DLD1 (cell line): Measurements from ENCODE around the gene CD59.
"Not testable (repeated sequence)": the region's sequence is repeated elsewhere in the genome, so short reads cannot be mapped to it uniquely, and the experiment has no call there.

Source experiments
- in situ Hi-C: cut with HindIII; loops from 2 replicates; pipeline ENCODE4 v1.10.0; 2017; ENCODE audit warnings: low sequenced_read_pairs

The CD59 gene

DNA sequence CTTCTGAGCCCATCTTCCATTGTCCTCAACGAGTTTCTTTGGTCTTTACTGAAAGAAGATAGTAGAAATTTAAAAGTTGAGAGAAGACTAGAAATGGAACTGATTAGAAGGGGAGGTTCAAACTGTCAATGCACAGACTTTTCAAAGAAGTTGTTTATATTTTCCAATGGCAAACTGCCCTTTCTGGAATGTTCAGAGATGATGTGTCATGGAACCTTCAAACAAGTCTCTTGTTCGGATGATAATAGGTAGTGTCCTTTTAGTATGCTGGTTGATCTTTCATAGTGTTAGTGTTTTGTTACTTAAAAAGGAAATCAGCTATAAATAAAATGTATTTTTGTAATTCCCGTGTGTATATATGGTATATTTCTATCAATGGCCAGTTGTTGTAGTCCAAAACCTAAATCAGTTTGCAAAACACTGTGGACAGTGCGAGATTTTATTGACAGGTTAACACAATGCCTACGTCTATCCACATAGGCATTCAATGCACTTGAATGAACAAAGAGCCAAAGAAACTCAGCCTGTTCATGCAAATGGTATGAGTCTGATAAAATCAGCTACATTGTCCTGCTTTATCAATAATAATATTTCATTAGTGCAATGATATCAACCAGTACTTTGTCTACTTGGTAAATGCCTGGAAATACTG, 66.5 kb downstream of the CD59 start:
- in situ Hi-C loops = no loop called here

DNA sequence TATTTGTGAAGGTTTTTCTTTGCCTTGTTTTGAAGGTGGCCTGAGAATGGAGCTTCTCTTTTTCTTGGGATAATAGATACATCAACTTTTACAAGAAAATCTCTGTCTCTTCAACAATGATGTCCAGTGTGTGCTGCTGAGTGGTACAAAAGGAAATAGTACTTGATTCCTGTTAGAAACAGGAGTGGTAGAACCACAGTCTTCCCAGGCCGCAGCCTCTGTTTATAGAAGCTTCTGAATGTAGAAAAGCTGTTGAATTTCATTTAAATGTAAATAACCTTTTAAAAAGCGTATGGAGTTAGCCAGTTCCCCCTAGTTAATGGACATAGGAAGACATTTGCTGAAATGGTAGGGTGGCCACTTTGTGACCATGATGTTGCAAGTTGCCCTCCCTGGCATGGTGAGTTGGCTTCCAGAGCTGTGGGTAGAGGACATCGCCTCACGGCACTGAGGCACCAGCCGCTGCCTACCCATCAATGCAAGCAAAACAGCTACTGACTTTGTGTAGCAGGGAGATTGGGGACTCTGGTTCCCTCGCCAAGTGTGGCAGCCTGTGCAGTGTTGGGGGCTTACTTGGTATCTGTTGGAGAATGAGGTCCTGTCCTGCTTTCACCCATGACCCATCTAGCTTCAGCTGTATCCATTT, 67.1 kb downstream of the CD59 start:
- in situ Hi-C loops = no loop called here

DNA sequence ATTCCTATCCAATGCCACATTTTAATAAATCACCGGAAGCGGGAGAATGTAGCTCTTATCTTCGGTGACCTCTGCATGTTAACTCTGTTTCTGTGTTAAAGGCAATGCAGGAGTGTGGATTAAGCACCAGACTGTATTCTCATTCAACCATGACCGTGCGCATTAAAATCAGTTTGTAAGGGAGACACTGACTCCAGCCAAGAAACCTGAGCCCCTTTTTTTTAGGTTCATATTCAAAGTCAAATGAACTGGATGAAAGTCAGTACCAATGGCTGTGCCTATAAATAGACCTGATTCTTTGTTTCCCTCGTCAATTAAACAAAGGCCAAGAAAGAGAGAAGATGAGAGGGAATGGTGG, 67.8 kb downstream of the CD59 start:
- in situ Hi-C loops = no loop called here

DNA sequence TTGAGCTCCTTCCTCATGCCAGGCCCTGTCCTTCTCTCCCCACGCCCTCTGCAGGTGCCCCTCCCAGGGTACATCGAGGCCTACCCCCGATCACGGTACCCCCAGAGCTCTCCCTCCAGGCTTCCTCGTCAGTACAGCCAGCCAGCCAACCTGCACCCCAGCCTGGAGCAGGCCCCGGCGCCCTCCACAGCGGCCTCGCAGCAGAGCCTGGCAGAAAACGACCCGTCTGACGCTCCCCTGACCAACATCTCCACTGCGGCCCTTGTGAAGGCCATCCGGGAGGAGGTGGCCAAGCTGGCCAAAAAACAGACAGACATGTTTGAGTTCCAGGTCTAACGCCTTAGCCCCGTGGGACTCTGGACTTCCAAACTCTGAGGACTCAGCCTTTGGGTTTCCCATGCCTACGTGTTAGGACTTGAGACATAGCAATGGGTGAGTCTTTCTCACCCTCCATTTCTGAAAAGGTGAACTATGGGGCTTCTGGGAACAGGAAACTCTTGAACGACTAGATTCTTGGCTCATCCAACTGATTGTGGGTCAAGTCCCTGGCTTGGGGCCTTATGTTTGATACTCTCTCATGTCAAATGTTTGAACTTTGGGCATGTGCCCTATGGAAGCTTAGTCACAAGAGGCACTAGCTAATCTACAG, 68.3 kb downstream of the CD59 start:
- in situ Hi-C loops = no loop called here

DNA sequence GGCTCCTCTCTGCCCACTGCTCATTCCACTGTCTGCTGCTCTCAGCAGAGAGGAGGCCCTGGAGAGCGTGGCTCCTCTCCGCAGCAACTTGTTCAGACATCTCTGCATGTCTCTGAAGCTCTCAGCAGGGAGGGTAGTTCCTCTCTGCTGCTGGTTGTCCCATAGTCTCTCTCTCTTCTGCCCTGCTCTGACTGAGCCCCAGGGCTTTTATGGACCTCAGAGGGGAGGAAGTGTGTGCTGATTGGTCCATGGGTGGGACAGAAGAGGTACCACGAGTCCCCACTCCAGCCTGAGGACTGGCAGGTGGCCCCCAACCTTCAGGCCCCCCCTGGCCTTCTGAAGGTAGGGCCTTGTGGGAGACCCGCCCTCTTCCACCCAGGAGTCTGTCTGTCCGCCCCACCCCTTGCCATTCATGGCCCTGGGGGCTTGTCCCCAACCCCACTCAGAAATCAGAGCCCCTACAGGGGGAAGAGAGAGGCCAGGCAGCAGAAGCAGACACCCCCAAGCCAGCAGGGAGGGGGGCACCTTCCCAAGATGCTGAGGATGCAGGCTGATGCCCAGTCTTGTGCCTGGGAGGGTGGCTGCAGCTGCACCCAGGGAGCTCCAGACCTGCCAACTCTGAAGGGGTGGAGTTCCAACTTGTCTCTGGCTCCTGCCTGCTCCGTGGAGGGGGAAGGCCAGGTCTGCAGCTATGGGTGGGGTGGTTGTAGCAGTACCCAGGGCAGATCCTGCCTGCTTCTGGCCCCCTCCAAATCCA, 70.7 kb downstream of the CD59 start:
- in situ Hi-C loops = no loop called here

DNA sequence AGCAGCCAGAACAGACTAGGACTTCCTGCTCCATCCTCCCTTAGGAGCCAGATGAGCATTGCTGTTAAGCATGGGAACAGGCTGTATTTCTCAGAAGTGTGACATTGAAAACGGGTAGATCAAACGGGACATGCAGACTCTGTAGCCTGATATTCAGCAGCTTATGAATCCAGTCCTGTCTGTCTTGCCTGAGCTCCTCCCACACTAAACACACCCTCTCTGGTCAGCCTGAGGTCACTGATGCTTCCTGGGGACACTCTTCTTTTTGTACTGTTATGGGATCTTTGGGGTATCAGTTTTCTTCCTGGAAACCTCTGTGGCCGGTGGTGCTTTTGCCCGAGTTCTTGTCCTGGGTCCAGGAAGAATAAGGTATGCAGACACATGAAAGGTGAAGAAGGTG, 71.4 kb downstream of the CD59 start:
- in situ Hi-C loops = no loop called here

DNA sequence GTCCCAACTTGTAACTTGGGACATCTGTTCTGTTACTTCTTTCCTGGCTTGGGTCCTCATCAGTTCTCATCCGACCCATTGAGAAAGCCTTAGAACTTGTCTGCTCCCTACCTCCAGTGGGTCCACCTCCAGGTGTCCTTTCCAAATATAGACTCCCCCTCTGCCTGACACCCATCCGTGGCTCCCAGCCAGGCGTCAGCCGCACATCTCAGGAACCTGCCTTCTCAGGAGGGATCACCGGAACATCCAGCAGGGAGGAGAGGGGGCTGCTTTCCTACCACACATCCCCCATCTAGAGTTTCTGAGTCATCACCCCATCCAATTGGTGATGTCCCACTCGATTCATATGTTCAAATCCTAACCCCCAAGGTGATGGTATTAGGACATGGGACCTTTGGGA, 72.1 kb downstream of the CD59 start:
- in situ Hi-C loops = no loop called here

DNA sequence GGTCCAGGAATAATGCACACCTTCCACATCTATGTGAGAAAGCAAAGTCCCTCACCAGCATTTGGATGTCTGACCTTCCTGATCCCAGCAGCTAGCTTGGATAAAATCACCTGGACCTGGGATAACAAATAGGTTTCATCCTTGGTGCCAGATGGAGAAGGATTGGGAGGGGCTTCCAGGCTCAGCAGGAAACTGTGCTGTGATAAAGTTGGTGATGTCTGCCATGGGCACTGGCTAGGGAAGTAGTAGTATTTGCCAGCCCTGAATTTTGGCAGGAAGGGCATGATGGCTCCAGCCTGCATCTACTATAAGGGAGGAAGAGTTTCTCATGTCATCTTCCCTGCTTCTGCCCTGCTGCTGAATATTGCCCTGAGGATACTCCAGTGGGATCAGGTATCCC, 73.1 kb downstream of the CD59 start:
- in situ Hi-C loops = no loop called here

DNA sequence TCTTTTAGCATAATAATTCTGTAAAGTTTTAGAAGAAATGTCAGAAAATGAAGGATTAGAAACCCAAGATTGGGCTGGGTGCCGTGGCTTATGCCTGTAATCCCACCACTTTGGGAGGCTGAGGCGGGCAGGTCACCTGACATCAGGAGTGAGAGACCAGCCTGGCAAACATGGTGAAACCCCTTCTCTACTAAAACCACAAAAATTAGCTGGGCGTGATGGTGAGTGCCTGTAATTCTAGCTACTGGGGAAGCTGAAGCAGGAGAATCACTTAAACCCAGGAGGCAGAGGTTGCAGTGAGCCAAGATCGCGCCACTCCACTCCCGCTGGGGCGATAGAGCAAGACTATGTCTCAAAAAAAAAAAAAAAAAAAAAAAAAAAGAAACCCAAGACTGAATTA, 74.7 kb downstream of the CD59 start:
- in situ Hi-C loops = not testable (repeated sequence)

DNA sequence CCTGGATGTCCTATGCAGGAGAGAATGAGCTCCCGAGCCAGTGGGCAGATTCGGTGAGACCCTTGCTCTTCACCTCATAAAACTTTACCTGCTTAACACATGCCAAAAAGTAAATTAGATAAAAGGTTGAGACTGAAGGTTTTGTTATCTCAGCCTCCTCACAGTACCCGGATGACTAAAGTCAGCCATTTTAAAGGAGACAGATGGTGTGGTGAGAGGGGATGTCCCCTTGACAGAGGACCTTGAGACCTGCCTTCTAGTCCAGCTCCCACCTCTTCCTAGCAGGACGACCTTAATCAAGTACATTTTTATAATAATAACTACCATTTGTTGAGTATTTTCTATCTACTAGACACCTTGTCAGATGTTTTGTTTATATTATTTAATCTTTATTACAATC, 75.3 kb downstream of the CD59 start:
- in situ Hi-C loops = no loop called here

DNA sequence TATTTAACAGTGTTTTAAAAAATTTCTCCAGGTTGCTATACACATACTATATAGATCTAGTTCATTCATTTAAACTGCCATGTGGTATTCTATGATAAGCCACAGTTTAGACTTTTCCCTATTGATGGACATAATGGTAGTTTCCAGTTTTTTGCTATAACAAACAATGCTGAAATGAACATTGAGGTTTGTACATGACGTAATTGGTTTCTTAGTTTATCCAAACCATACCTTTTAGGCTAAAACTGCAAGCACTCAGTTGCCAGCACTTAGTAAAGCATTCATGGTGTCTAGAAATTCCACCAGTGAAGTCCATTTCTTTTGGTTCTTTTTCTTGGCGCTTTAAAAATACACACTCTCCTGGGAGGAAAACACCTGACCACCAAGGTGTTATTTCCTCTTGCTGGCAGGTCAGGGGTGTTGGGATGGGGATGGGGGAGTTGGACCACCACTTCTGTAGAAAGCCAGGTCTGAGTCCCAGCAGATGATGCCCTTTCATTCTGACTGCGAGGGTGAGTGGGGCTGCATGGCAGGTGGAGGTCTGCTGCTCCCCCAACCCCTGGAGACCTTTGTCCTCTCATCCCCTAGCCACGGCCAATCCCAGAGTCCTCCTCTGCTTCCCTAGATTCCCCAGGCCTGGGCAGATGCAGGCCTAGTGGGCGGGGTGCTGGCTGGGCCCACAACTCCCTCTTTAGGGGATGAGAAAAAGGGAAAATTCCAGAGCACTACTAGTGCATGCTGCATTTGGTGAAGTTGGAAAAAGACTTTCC, 76.7 kb downstream of the CD59 start:
- in situ Hi-C loops = no loop called here

DNA sequence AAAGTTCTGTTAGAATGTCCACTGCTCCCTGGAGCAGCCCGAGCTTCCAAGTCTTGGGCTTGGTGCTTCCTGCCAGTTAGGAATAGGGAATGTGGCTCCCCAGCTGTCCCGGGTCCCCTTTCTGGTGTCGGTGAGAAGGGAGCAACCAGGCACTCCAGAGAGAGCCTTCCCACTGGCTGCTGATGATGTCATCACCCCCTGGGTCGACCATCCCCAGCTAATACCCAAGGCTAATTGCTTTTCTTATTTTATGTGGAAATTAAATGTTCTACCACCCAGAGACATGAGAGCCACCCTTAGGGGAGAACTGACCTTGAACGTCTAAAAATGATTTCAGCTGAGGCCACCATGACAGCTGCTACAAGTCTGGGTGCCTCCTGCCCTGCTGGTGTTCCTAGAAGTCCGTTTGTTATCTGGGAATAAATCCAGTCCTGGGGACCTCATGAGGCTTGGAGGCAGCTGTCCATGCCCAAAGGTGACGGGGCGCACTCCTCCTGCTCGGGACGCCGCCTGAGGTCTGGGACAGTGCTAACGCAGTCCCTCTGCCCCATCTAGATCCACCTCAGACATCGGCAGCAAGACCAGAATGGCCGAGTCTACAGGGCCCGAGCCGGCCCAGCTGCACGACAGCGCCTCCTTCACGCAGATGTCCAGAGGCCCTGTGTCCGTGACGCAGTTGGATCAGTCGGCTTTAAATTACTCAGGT, 77.9 kb downstream of the CD59 start:
- in situ Hi-C loops = no loop called here

DNA sequence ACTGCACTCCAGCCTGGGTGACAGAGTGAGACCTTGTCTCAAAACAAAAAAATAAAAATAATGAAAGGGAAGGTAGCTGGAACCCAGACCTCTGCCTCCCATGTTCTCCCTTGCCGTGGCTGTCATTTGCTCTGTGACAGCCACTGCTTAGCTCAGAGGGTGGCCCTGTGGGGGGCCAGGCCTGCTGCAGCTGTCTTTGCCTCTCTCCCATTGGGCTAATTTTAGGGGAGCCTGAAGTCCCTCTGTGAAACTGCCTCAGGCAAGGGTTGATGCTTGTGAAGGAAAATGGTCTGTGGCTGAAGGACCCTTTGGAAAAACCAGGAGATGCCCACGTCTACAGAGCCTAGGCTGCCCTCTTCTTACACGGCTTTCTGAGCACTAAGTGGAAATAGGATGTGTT, 78.5 kb downstream of the CD59 start:
- in situ Hi-C loops = no loop called here

DNA sequence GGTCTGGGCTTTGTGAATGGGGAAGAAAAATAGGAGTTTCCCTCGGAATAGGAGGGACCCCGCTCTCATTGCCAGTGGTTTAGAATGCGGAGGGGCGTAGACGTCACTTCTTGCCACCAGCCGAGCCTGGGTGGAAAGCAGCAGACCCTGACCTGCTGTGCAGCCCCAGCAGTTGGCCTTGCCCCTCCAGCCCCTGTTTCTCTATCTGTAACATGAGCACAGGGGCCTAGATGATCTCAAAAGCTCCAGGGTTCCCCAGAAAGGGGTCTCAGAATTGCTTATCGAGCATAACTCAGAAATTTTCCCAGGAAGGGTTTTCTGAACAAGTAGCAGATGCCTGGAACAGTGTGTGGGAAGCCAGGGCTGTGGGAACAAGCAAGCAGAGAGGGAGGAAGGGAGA, 79.5 kb downstream of the CD59 start:
- in situ Hi-C loops = no loop called here

DNA sequence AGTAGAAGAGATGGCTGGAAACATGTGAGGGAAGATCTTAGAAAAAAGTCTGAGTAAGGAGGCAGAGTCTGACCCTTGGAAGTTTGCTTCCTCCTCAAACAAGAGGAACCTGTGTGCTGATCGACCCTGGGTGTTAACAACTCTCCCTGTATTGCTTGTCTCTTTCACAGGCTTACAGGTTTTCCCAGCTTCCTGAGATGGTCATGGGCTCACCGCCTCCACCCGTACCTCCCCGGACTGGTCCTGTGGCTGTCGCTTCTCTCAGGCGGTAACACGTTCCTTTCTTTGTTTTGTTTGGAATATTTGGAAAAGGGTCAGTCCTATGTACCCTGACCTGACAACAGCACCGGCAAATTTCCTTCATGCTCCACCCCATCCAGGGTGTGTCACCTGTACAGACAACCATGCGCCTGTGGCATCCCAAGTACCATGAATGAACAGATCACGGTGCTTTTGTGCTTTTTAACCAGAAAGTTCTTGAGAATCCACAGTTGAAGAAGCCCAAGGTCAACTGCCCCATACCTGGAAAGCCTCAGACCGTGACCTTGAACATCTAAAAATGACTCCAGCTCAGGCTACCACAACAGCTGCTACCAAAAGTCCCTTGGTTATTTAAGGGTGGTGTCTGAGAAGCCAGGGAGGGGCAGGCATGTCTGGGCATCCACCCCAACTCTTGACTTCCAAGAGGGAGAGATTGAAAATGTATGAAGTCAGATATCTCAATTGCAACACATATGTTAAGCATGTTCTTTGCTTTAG, 80.2 kb downstream of the CD59 start:
- in situ Hi-C loops = no loop called here

DNA sequence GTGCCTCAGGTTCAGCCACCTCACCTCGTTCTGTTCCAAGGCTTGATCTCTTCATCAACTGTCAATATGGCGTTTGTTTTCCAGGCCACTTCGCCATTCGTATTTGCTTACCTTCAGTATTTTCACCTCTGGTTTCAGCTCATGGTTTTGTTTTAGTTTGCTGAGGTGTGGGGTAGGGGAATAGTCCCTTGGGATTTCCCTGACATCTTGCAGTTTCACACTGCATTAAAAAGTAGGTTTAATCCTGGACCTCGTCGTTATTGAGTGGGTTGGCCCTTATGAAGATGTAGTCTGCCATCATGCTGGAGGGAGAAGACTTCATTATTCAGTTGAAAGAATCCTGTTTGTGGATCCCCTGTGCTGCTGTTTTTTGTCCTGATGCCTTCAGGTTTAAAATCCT, 81.6 kb downstream of the CD59 start:
- in situ Hi-C loops = no loop called here
